ENCODE results near the gene FAM228B. TPM values are rescaled to one million over a fixed set of nuclear protein-coding genes. Genes with fewer than 3 reads are reported as not detected.
"Not testable (repeated sequence)": the region's sequence is repeated elsewhere in the genome, so short reads cannot be mapped to it uniquely, and the experiment has no call there.

FAM228B gene
- total and polyA plus RNA-seq, 9 of the 15 experiments (the other 6 are each of a cell fraction or from before 2014, with no cell fraction given), result 1.1 to 3.7 (median 2.6) TPM

DNA sequence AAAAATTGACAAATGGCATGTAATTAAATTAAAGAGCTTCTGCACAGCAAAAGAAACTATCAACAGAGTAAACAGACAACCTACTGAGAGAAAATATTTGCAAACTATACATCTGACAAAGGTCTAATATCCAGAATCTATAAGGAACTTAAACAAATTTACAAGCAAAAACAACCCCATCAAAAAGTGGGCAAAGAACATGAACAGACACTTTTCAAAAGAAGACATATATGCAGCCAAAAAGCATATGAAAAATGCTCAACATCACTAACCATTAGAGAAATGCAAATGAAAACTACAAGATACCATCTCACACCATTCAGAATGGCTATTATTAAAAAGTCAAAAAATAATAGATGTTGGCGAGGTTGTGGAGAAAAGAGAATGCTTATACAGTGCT is 13.8 kb upstream of the FAM228B start:
- H3K27me3 ChIP-seq (ENCODE audit: control insufficient read depth in 2 of 2, insufficient read depth in 2 of 2, low read length in 2 of 2); POLR2A ChIA-PET; H3K36me3 ChIP-seq (ENCODE audit: control insufficient read depth, insufficient read depth, low read length); ATAC-seq; H4K20me1 ChIP-seq (replicated peaks; ENCODE audit: control insufficient read depth, insufficient read depth, low read length); H3K4me3 ChIP-seq; FAIRE-seq; H3K9ac ChIP-seq (ENCODE audit: insufficient read depth in 1 of 2, low read depth in 2 of 2, low read length in 2 of 2); CTCF ChIA-PET (ENCODE audit: low intra/inter-chr PET ratio); intact Hi-C loops (cut with micrococcal nuclease); H3K27ac ChIP-seq (ENCODE audit: extremely low read depth, low read depth, low read length); H2AFZ ChIP-seq (ENCODE audit: low read depth, low read length); DNase-seq (ENCODE audit: extremely low read depth in 1 of 4, low spot score in 3 of 4); H3K79me2 ChIP-seq (ENCODE audit: control insufficient read depth, insufficient read depth, low read length); H3K9me1 ChIP-seq (ENCODE audit: control insufficient read depth, insufficient read depth, low read length); H3K4me2 ChIP-seq (ENCODE audit: insufficient read depth, low read length); H3K9me3 ChIP-seq (replicated peaks; ENCODE audit: control insufficient read depth, insufficient read depth, low read depth, low read length); in situ Hi-C loops (cut with MboI); BruUV-seq (replicated peaks): not testable (repeated sequence)
- H3K4me1 ChIP-seq (replicated peaks in 1 of 2; ENCODE audit: control insufficient read depth in 2 of 2, insufficient read depth in 2 of 2, low read length in 2 of 2), result peaks cover 4 to 14% of the 10 kb centered on the region in 2 experiments; a peak in 3 of 5 replicates
- WGBS (ENCODE audit: insufficient coverage, low coverage, missing lambda C conversion rate), result 67% methylated on average over 1 of the region's 1 CpG
- TF ChIP-seq, protein P1, sequence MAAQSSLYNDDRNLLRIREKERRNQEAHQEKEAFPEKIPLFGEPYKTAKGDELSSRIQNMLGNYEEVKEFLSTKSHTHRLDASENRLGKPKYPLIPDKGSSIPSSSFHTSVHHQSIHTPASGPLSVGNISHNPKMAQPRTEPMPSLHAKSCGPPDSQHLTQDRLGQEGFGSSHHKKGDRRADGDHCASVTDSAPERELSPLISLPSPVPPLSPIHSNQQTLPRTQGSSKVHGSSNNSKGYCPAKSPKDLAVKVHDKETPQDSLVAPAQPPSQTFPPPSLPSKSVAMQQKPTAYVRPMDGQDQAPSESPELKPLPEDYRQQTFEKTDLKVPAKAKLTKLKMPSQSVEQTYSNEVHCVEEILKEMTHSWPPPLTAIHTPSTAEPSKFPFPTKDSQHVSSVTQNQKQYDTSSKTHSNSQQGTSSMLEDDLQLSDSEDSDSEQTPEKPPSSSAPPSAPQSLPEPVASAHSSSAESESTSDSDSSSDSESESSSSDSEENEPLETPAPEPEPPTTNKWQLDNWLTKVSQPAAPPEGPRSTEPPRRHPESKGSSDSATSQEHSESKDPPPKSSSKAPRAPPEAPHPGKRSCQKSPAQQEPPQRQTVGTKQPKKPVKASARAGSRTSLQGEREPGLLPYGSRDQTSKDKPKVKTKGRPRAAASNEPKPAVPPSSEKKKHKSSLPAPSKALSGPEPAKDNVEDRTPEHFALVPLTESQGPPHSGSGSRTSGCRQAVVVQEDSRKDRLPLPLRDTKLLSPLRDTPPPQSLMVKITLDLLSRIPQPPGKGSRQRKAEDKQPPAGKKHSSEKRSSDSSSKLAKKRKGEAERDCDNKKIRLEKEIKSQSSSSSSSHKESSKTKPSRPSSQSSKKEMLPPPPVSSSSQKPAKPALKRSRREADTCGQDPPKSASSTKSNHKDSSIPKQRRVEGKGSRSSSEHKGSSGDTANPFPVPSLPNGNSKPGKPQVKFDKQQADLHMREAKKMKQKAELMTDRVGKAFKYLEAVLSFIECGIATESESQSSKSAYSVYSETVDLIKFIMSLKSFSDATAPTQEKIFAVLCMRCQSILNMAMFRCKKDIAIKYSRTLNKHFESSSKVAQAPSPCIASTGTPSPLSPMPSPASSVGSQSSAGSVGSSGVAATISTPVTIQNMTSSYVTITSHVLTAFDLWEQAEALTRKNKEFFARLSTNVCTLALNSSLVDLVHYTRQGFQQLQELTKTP (IDR thresholded peaks at IDR 0.05; ENCODE audit: low read depth in 1 of 2, partially characterized antibody in 2 of 2), result peak in 1 of 2 experiments; percentile 94
